Kidney tubule cell (primary cell): ENCODE data around the gene ADRA1B.

Experiments
- DNase-seq: peaks from one replicate; pipeline ENCODE4 v3.0.0-alpha.2; 2018; ENCODE audit warnings: low spot score

ADRA1B gene

DNA sequence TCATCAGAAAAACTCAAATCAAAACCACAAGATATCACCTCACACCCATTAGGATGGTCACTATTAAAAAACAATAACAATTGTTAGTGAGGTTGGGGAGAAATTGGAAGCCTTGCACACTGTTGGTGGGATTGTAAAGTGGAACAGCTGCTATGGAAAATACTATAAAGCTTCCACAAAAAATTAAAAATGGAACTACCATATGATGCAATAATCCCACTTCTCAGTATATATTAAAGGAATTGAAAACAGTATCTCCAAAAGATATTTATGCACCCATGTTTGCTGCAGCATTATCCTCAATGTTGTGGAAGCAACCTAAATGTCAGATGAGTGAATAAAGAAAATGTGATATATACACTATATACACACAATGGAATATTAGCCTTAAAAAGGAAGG lies 14.5 kb upstream of the ADRA1B start:
- DNase-seq, result no peak

DNA sequence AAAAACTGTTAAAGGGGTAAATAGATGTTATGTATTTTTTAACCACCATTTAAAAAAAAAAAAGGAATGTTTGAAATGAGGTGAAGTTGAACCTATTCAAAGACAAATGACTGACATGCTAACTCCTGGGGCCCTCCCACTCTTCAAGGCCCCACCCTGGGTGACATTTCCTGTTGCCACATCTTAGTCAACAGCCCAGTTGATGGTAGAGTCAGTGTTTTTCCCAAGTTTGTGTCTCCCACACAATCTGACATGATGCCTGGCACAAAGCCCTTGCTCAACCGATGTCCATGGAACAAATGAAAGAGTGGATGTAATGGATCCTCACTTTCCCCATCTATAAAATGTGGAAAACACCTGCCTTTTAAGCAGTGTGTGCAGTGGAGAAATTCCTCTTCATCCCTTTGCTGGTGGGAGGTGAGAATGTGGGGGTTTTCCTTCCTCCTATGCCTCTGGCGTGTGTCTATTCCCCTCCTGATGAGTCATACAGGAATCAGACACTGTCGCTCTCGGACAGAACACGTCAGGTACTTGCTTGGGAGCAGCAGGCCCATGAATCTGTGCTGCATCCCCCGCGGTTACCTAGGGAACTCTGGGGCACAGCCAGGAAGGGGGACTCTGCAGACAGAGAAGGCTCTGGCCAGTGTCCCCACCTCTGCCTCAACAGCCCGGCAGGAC lies 13.7 kb upstream of the ADRA1B start:
- DNase-seq, result peak; percentile 97

DNA sequence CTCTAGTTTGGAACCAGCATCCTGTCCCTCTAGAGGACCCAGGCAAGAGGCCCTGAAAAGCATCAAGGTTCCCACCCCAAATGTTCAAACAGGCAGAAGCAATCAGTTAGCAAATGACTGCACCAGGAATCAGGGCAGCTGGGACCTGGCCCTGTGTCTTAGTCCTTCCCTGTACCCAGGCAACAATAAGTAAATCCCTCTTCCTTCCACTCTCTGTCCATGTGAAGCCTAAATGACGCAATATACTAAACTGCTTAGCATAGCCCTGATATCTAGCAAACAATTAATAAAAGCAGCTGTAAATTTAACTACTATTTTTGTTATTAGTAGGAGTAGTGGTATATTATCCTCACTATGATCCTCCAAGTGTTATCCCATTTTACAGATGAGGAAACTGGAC lies 13.2 kb upstream of the ADRA1B start:
- no peak for DNase-seq

DNA sequence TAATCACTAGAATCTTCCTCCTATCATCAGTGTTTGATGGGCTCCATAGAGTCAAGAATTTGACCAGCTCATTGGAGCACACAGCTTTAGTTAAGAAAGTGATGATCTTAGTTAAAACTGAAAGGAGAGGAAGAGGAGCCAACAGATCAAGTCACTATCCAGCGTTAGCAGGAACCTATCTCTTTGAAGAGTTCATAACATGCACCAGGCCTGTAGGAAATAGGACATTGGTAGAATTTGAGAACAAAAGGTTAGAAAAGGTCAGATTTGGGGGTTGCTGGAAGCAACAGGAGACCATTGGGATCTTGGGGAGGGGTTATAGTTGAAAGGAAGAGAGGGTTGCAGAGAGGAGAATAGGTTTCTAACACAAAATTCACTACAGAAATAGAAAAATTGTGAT lies 11.4 kb upstream of the ADRA1B start:
- no peak for DNase-seq

DNA sequence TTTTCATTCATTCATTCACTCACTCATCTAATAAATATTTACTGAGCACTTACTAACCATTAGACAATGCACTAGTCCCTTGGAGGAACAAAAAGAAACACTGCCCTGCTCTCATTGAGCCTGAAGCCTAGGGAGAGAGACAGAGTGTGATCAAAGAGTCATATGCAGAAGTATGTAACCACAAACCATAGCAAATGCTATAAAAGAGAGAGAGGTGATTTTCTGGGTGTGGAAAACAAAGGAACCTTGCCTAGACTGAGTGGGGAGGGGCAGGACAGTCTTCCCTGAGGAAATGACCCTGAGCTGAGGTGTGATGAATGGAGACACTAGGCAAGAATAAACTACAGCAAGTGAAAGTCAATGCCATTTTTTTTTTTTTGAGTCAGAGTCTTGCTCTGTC lies 10.8 kb upstream of the ADRA1B start:
- DNase-seq, result peak; percentile 100

DNA sequence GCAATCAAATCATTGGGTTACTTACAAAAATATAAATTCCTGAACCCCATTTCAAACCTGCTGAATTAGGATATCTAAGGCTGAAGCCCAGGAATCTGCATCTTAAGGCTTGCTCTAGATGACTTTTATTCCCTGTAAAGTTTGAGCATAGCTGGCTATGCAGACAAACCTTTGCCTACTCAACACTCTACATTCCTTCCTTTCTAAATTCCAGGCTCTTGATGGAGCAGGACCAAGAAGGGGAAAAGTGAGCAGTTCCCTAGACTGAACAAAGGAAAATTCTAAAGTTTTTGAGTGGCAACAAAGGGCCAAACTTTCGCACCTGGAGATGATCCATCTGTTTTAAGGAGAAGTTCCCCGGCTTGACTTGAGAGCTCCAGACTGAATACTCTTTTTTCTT lies 9.8 kb upstream of the ADRA1B start:
- DNase-seq, result peak; percentile 62

DNA sequence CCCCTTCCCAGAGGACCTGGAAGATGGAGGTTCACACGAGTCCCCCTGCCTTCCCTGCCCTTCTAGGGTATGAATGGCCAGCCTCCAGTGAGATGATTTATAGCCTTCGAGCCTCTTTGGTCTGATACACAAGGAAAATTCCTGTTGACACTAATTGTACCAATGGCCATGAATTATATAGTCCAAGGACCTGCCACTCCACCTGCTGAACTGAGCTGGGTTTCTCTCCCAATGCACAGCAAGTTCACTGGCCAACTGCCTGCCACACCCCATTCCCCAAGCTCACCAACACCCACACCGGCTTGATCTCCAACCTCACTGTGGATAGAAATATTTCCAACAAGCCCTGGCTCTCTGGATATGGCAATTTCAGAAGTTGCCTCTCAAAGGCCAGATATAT lies 9.3 kb upstream of the ADRA1B start:
- peak; percentile 56 for DNase-seq

DNA sequence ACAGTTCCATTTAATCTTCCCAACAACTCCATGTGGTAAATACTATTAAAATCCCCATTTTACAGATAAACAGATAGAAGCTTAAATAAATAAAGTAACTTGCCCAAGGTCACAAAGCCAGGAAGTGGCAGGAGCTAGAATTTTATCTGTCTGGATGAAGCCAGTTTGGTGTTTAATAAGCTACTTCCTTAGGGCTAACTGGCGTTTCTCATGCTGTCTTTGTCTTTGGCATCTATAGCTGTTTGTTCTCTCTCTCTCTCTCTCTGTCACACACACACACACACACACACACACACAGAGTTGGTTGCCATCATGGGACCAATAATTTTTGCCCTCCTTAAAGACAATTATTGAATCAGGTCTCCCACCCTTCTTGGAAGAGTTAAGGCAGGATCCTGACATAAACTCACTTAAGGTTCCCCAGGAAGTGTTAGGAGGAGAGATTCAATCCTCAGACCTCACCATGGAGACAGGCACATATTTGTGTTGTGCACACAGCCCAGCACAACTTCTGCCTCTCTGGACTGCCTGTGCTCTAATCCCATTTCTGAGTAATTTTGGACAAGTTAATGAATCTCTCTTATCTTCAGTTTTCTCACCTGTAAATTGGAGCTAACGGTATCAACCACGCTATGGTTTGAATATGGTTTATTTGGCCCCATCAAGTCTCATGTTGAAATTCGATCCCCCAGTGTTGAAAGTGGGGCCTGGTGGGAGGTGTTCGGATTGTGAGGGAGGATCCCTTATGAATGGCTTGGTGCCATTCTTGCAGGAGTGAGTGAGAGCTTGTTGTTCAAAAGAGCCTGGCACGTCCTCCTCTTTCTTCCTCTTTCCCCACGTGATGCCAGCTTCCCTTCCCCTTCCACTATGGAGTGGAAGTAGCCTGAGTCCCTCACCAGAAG lies 8.3 kb upstream of the ADRA1B start:
- DNase-seq, result peak; percentile 29

DNA sequence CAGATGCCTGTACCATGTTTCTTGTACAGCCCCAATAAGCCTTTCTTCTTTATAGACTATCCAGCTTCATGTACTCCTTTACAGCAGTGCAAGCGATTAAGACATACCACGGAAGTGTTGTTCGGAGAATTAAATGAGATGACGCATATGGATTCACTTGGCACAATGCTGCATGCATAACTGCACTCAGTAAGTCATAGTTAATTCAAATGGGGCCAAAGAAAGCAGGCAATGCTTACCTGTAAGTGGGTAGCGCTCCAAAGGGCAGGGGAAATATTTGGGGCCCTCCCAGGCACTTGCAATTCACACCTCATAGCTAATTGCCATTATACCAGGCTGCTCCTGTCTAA lies 7.7 kb upstream of the ADRA1B start:
- peak; percentile 48 for DNase-seq

DNA sequence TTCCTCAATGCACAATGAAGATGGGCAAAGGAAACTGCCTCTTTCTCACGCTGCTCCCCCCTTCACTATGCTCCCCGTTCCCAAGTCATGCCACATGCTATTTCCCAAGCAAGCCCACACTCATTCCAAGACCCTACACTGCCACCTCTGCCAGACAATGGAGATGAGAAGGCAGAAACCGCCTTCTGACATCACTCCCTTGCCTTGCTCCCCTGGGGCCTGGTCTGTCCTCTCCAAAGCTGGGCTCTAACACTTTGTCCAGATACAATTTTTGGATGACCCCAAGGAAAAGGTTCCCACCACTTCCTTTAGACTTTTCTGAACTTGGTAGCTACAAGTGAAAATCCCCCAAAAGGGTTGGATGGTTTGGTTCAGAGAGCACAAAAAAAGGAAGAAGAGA lies 7.2 kb upstream of the ADRA1B start:
- DNase-seq, result no peak

DNA sequence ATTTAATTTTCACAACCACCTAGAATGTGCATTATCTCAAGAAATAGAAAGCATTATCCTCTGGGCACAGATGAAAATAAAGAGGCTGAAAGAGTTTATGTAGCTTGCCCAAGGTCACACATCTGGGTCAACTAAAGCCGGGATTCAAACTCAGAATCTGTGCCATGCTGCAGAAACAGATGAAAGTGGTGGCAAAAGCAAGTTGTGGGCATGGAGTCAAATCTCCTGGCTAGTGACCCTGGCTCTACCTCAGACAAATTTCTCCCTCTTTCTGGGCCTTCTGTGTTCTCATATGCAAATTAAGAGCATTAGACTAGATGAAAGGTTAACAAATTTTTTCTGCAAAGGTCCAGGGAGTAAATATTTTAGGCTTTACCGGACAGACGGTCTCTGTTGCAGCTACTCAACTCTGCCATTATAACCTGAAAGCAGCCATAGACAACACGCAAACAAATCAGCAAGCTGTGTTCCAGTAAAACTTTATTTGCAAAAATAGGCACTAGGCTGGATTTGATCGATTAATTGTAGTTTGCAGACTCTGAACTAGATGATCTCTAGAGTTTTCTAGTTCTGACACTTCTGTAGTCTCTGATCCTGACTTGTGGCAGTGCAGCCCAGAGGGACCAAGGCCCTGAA lies 6.0 kb upstream of the ADRA1B start:
- no peak for DNase-seq

DNA sequence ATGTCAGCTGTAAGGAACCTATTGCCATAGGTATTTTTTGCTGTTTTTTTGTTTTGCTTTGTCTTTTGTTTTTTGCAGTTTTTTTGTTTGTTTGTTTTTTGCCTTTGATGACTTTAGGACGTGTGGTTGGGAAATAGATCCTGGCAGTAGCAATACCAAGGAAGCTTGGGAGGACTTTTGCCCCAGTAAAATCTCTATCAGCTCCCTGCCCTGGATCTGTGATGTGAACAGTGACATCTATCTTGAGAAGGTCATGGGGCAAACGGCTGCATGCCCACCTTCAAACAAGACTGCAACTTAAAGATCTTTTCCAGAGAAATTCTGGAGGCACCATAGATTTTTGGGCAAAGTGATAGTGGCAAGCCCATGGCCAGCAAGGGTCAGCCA lies 5.4 kb upstream of the ADRA1B start:
- DNase-seq, result no peak

DNA sequence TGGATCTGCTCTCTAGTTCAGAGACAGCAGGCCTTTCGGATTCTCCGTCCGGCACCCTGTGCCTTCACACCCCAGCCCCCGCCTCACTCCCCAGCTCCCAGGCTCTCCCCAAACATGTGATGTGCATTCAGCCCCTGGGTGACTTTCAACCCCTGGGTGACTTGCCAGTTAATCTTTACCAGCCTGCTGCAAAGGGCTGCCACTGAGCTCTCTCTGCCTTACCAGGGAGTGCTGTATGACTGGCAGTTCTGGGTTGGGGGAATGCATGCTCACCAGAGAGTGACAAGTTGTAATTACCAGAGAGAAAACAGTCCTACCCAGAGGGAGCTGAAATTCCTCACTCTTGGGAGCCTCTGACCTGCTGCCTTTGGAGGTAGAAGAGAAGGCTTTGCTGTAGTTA lies 4.9 kb upstream of the ADRA1B start:
- peak; percentile 95 for DNase-seq

DNA sequence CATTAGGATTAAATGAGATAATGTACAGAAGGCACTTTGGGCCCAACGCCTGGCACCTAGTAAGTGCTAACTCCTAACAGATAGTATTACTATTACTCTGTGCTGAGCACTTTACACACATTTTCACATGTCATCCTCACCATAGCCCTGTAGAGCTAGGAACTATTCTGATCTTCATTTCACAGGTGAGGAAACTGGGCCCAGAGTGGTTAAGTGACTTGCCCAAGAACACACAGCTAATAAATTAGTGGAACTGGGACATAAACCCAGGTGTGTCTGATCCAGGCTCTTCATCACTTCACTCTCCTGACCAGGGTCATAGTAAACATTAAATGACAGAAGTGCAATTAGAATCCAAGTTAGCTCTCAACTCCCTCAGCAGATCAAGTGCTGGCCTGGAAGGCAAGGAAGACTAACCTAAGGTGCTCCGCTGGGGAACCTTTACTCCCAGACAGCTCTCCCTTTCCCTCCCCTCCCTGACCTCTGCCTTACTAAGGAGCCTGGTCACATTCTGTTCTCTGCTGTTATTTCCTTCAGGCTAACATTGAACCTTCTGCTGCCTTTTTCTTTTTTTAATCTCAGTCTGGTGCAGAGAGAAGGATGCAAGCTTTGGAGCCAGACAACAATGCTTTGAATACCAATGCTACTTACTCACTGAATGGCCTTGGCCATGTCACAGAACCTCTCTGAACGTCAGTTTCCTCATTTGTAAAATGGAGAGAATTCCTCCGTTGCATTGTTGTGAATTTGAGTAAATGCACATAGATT lies 4.1 kb upstream of the ADRA1B start:
- peak; percentile 90 for DNase-seq

DNA sequence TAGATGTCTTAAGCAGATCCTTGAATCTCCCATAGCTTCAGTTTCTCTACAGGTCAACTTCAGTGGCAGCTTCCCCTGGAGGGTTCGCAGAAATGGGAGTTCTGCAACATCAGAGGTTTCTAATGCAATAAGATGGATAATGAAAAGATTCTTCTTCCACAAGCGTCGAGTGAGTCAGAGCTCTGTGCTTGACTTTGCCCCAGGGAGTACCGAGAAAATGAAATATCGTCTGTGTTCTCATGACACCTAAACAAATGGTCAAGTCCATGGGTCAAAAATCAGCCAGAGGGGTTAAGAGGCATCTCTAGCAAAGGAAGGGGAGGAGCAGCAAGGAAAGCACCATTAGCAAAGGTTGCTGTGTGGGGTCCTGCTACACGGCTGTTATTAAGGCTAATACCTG lies 3.2 kb upstream of the ADRA1B start:
- DNase-seq, result peak; percentile 72

DNA sequence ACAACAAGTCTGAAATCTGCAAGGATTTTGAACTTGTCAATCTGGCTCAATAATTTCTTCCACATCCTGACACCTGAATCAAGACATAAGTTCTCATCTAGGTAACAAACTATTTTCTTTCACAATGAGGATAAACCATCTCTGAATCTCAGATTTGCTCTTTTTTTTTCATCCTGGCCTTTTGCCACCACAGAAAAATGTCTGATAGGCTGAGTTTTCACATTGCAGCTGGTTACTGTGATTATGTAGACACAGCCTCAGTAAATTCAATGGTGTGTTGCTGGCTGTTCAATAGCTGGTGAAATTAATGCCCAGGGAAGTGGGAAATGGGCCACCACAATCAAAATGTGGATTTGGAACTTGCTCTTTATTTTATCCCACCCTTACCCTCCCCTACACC lies 2.8 kb upstream of the ADRA1B start:
- DNase-seq, result no peak

DNA sequence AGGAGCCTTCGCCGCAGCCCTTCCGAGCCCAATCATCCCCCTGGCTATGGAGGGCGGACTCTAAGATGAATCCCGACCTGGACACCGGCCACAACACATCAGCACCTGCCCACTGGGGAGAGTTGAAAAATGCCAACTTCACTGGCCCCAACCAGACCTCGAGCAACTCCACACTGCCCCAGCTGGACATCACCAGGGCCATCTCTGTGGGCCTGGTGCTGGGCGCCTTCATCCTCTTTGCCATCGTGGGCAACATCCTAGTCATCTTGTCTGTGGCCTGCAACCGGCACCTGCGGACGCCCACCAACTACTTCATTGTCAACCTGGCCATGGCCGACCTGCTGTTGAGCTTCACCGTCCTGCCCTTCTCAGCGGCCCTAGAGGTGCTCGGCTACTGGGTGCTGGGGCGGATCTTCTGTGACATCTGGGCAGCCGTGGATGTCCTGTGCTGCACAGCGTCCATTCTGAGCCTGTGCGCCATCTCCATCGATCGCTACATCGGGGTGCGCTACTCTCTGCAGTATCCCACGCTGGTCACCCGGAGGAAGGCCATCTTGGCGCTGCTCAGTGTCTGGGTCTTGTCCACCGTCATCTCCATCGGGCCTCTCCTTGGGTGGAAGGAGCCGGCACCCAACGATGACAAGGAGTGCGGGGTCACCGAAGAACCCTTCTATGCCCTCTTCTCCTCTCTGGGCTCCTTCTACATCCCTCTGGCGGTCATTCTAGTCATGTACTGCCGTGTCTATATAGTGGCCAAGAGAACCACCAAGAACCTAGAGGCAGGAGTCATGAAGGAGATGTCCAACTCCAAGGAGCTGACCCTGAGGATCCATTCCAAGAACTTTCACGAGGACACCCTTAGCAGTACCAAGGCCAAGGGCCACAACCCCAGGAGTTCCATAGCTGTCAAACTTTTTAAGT lies 819 bp downstream of the ADRA1B start:
- DNase-seq, result no peak

DNA sequence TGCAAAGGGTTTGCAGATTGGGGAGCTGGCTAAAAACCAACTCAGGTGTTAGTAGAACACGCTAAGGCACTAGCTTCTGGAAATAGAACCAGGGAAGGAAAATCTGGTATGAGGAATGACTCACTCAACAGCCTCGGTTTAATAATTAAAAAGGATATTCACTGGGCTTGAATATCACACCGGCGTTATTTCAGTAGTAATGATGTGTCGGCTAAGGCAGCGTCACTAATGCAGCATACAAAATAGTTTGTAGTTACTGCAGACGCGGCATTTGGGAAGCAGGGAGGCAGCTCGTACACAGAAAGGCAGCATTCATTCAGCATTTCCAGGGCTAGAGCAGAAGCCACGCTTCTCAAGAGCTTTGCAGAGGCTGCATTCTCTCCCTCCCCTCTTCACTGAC lies 1.7 kb downstream of the ADRA1B start:
- DNase-seq, result peak; percentile 90

DNA sequence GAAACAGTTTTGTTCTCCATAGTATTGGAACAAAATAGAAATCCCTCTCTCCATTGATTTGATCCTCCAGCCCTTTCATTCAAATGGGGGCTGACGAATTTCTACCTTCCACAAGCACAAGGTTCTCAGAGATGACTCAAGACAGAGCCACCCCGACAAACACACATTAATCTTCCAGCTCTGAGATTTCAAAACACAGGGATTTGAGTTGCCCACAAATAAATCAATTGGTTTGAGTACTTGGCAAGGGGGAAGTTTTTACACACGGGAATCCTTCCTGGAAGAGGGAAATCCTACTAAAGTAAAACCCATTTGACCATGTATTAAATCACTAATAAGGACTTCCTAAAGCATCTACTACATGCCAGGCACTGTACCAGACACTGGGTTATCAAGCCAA lies 5.4 kb downstream of the ADRA1B start:
- DNase-seq, result no peak

DNA sequence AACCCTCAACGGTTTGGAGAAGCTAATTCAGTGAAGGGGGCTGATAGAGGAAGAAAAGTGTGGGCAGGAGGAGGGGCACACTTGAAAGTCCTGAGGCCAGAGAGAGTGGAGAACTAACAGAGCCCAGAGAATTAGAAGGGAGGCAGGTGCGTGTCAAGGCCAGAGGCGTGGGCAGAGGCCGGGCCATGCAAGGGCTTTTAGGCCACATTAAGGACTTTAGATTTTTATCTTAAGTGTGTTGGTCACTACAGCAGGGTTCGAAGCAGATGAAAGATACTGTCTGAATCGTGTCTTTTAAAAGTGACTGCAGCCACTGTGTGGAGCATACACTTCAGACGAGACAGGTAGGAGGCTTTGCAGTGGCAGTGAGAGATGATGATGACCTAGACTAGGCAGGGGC lies 6.7 kb downstream of the ADRA1B start:
- DNase-seq, result no peak

DNA sequence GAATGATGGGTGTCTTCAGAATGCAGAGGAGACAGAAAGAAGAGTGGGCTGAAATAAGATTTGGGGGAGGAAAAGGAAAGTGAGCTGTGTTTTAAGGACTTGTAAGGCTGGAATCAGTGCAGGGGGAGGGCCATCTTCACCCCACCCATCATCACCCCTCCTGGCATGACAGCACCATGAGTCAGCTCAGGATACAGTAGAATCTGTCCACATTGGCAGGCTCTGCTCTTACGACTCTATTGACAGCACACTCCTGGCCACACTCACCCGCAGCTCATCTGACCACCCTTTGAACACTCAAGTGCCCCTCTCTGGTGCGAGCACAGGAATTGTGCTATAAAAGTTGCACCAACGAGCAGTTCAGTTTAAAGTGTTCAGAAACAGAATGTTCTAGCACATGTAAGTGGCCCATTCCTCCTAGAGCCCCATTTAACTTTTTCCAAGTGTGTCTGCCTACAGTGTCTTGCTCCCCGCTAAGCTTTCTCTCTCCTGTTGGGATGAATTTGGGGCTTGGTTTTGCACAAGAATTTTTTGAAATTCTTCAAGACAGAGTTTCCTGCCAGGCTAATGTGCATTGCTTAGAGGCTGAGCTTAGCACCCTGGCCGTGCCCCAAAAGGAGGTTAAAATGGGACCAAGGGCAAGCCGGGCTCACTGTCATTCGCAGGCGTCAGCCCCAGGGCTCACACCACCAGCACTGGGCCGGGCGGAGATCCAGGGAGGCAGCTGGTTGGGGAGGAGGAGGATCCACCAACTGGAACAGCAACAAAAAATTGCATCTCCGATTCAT lies 12.0 kb downstream of the ADRA1B start:
- DNase-seq, result peak; percentile 81
